Uterus (tissue), 4 donors: Measurements from ENCODE around the gene GAREM1. TPM values are rescaled to one million over a fixed set of nuclear protein-coding genes. Genes with fewer than 3 reads are reported as not detected.

ENCODE experiments used
- DNase-seq, 2 donors: peaks; one replicate each; pipeline ENCODE4 v3.0.0-alpha.2; 2019 to 2020
- H3K27ac ChIP-seq, 2 donors: fragments of 200-600 bp; sonication (generic); 1 replicate in 1 of 2; 2 replicates in 1 of 2; pipeline ENCODE4 v1.5.1; 2016 to 2018
- H3K27me3 ChIP-seq, 2 donors: fragments of 200-600 bp; sonication (generic); one replicate each; pipeline ENCODE4 v1.5.1; 2018 to 2019; ENCODE audit warnings: control low read depth in 1 of 2
- H3K36me3 ChIP-seq, 2 donors: fragments of 200-600 bp; sonication (generic); one replicate each; pipeline ENCODE4 v1.5.1; 2019; ENCODE audit warnings: control low read depth in 1 of 2
- H3K4me1 ChIP-seq, 2 donors: fragments of 200-600 bp; sonication (generic); one replicate each; pipeline ENCODE4 v1.5.1; 2018 to 2019; ENCODE audit warnings: control low read depth in 1 of 2
- H3K4me3 ChIP-seq, 2 donors: fragments of 200-600 bp; sonication (generic); 1 replicate in 1 of 2; 2 replicates in 1 of 2; pipeline ENCODE4 v1.5.1; 2018 to 2019; ENCODE audit warnings: mild to moderate bottlenecking in 1 of 2
- H3K9me3 ChIP-seq, 2 donors: fragments of 200-600 bp; sonication (generic); one replicate each; pipeline ENCODE4 v1.5.1; 2019; ENCODE audit warnings: control low read depth in 1 of 2
- CTCF ChIP-seq, 4 experiments: fragments of 200-600 bp in 2 of 4; fragments of 450-650 bp in 2 of 4; sonication (generic) in 2 of 4; IDR thresholded peaks; one replicate each; pipeline ENCODE4 v1.5.1; 2016 to 2019; ENCODE audit warnings: antibody characterized with exemption in 4 of 4, mild to moderate bottlenecking in 2 of 4, moderate library complexity in 1 of 4
- POLR2A ChIP-seq, 2 donors: fragments of 450-650 bp; IDR thresholded peaks; one replicate each; pipeline ENCODE4 v1.6.1; 2016; ENCODE audit warnings: antibody characterized with exemption in 2 of 2, mild to moderate bottlenecking in 1 of 2, moderate library complexity in 1 of 2
- intact Hi-C: fragments of 100-400 bp; cut with DNase I; formaldehyde crosslinking; loops from one replicate; pipeline ENCODE4 v1.15.1; 2023; ENCODE audit warnings: low total_unique reads
- total RNA-seq, 4 donors: library from RNA; depleted of rRNA in 3 of 4; stranded (reverse); fragments of >200 nt in 3 of 4; gene quantifications; one replicate each; pipeline versions ENCODE4 v1.1.0 to v1.2.4, GENCODE V29; 2014 to 2023
- donor health status: DM: yes; HTN: yes; CAD: no.

GAREM1 gene
- total RNA-seq, 4 donors from 2014 or later = 1.5 to 12.0 (median 5.9) TPM

GRCh38 chr18:32319084-32319483 is 151.6 kb downstream of the GAREM1 start:
- H3K27ac ChIP-seq = no peak overlapping the region
- DNase-seq = no peak
- no peaks in the 10 kb centered on the region for H3K4me1 ChIP-seq
- no peak for TF ChIP-seq CTCF (IDR thresholded peaks at IDR 0.05)
- no peak for TF ChIP-seq POLR2A (IDR thresholded peaks at IDR 0.05)
- H3K36me3 ChIP-seq = no peaks in the 10 kb centered on the region
- H3K4me3 ChIP-seq = no peak overlapping the region
- intact Hi-C loops = no loop called here
- H3K27me3 ChIP-seq = no peaks in the 10 kb centered on the region
- H3K9me3 ChIP-seq = no peaks in the 10 kb centered on the region

- no peak for DNase-seq
- Histone ChIP-seq H3K9me3 (no peaks in the 10 kb centered on the region), H3K27ac (no peak overlapping the region), H3K36me3 (no peaks in the 10 kb centered on the region), H3K27me3 (no peaks in the 10 kb centered on the region), H3K4me1 (no peaks in the 10 kb centered on the region), H3K4me3 (no peak overlapping the region)
- TF ChIP-seq CTCF (IDR thresholded peaks at IDR 0.05) (no peak), POLR2A (IDR thresholded peaks at IDR 0.05) (no peak)
- intact Hi-C loops = no loop called here
These were observed 152.1 kb downstream of the GAREM1 start for GRCh38 chr18:32318581-32318980.

GRCh38 chr18:32317651-32318050 is 153.0 kb downstream of the GAREM1 start:
- H3K4me1 ChIP-seq = no peaks in the 10 kb centered on the region
- no peak for DNase-seq
- H3K27me3 ChIP-seq = no peaks in the 10 kb centered on the region
- H3K9me3 ChIP-seq = no peaks in the 10 kb centered on the region
- intact Hi-C loops = no loop called here
- no peak for TF ChIP-seq CTCF (IDR thresholded peaks at IDR 0.05)
- no peak for TF ChIP-seq POLR2A (IDR thresholded peaks at IDR 0.05)
- H3K36me3 ChIP-seq = no peaks in the 10 kb centered on the region
- no peak overlapping the region for H3K27ac ChIP-seq
- no peak overlapping the region for H3K4me3 ChIP-seq

- no peak for DNase-seq
- Histone ChIP-seq H3K27ac (no peak overlapping the region), H3K36me3 (no peaks in the 10 kb centered on the region), H3K4me3 (no peak overlapping the region), H3K4me1 (no peaks in the 10 kb centered on the region), H3K27me3 (no peaks in the 10 kb centered on the region), H3K9me3 (no peaks in the 10 kb centered on the region)
- no peak for TF ChIP-seq CTCF (IDR thresholded peaks at IDR 0.05)
- no peak for TF ChIP-seq POLR2A (IDR thresholded peaks at IDR 0.05)
- intact Hi-C loops = no loop called here
These were observed 154.8 kb downstream of the GAREM1 start for GRCh38 chr18:32315881-32316280.

GRCh38 chr18:32310774-32311173 is 159.9 kb downstream of the GAREM1 start:
- Histone ChIP-seq H3K4me1 (no peaks in the 10 kb centered on the region), H3K9me3 (no peaks in the 10 kb centered on the region), H3K27ac (peak overlapping the region; percentile 75), H3K27me3 (no peaks in the 10 kb centered on the region), H3K4me3 (no peak overlapping the region), H3K36me3 (no peaks in the 10 kb centered on the region)
- intact Hi-C loops = no loop called here
- TF ChIP-seq POLR2A (IDR thresholded peaks at IDR 0.05) (no peak), CTCF (IDR thresholded peaks at IDR 0.05) (no peak)
- no peak for DNase-seq
